H9 (cell line): ENCODE results near the gene CEACAM20. TPM values are rescaled to one million over a fixed set of nuclear protein-coding genes. Genes with fewer than 3 reads are reported as not detected.
"Not testable (repeated sequence)": the region's sequence is repeated elsewhere in the genome, so short reads cannot be mapped to it uniquely, and the experiment has no call there.

Experiments
- DNase-seq: peaks from one replicate; pipeline ENCODE4 v3.0.0-alpha.2; 2017
- H2AFZ ChIP-seq: one replicate; pipeline ENCODE4 v1.6.1; 2013; ENCODE audit warnings: mild to moderate bottlenecking, low read length, control low read depth, moderate library complexity
- H2AK5ac ChIP-seq: 2 replicates; pipeline ENCODE4 v1.6.1; 2013; ENCODE audit warnings: low read length, control low read depth, mixed read lengths; ENCODE audit not compliant: insufficient read length
- H2BK120ac ChIP-seq: one replicate; pipeline ENCODE4 v1.6.1; 2013; ENCODE audit warnings: low read depth, mild to moderate bottlenecking, low read length, control low read depth, inconsistent platforms; ENCODE audit not compliant: poor library complexity, severe bottlenecking
- H2BK12ac ChIP-seq: 2 replicates; pipeline ENCODE4 v1.6.1; 2013; ENCODE audit warnings: low read length, control low read depth, mixed read lengths, low read depth; ENCODE audit not compliant: insufficient read length
- H2BK15ac ChIP-seq: 2 replicates; pipeline ENCODE4 v1.6.1; 2013; ENCODE audit warnings: low read depth, low read length, control low read depth
- H2BK20ac ChIP-seq: one replicate; pipeline ENCODE4 v1.6.1; 2013; ENCODE audit warnings: low read depth, mild to moderate bottlenecking, low read length, control low read depth, inconsistent platforms; ENCODE audit not compliant: poor library complexity, severe bottlenecking
- H2BK5ac ChIP-seq: 2 replicates; pipeline ENCODE4 v1.6.1; 2013; ENCODE audit warnings: low read length, control low read depth, mixed read lengths; ENCODE audit not compliant: insufficient read length
- H3K14ac ChIP-seq: 2 replicates; pipeline ENCODE4 v1.6.1; 2013; ENCODE audit warnings: low read length, control low read depth; ENCODE audit not compliant: insufficient read depth
- H3K18ac ChIP-seq: 2 replicates; pipeline ENCODE4 v1.6.1; 2013; ENCODE audit warnings: low read depth, mild to moderate bottlenecking, mixed read lengths, low read length, control low read depth; ENCODE audit not compliant: insufficient read length
- H3K23ac ChIP-seq: 2 replicates; pipeline ENCODE4 v1.6.1; 2013; ENCODE audit warnings: low read length, control low read depth, mixed read lengths, low read depth; ENCODE audit not compliant: insufficient read length
- H3K23me2 ChIP-seq: 2 replicates; pipeline ENCODE4 v1.6.1; 2013; ENCODE audit warnings: low read depth, mild to moderate bottlenecking, mixed read lengths, low read length, control low read depth; ENCODE audit not compliant: insufficient read length, poor library complexity, severe bottlenecking
- H3K27ac ChIP-seq: 2 replicates; pipeline ENCODE4 v1.5.1; 2013; ENCODE audit warnings: low read length, control low read depth, mixed read lengths, low read depth; ENCODE audit not compliant: insufficient read length
- H3K27me3 ChIP-seq: 2 replicates; pipeline ENCODE4 v1.6.1; 2013; ENCODE audit warnings: low read length, control low read depth, inconsistent platforms; ENCODE audit not compliant: insufficient read depth
- H3K4ac ChIP-seq: 2 replicates; pipeline ENCODE4 v1.6.1; 2013; ENCODE audit warnings: low read depth, mild to moderate bottlenecking, control low read depth, inconsistent platforms, low read length, moderate library complexity
- H3K4me1 ChIP-seq: 2 replicates; pipeline ENCODE4 v1.6.1; 2013; ENCODE audit warnings: low read length, control low read depth, inconsistent platforms; ENCODE audit not compliant: insufficient read depth
- H3K4me2 ChIP-seq: 2 replicates; pipeline ENCODE4 v1.6.1; 2013; ENCODE audit warnings: low read length, control low read depth, mixed read lengths; ENCODE audit not compliant: insufficient read length, insufficient read depth
- H3K56ac ChIP-seq: 2 replicates; pipeline ENCODE4 v1.6.1; 2013; ENCODE audit warnings: low read depth, mild to moderate bottlenecking, mixed read lengths, low read length, control low read depth; ENCODE audit not compliant: insufficient read length
- H3K79me1 ChIP-seq: 2 replicates; pipeline ENCODE4 v1.6.1; 2013; ENCODE audit warnings: low read depth, mild to moderate bottlenecking, moderate library complexity, low read length, control low read depth, inconsistent platforms; ENCODE audit not compliant: insufficient read depth, poor library complexity, severe bottlenecking
- H3K79me2 ChIP-seq: 2 replicates; pipeline ENCODE4 v1.6.1; 2013; ENCODE audit warnings: low read length, control low read depth, inconsistent platforms; ENCODE audit not compliant: insufficient read depth
- H3K9ac ChIP-seq: 2 replicates; pipeline ENCODE4 v1.6.1; 2013; ENCODE audit warnings: low read length, control low read depth, mixed read lengths; ENCODE audit not compliant: insufficient read length; ENCODE audit errors: extremely low read depth
- H3K9me3 ChIP-seq: one replicate; pipeline ENCODE4 v1.6.1; 2013; ENCODE audit warnings: low read depth, low read length, inconsistent platforms; ENCODE audit not compliant: control insufficient read depth
- H3T11ph ChIP-seq: one replicate; pipeline ENCODE4 v1.6.1; 2013; ENCODE audit warnings: mild to moderate bottlenecking, low read length, control low read depth, inconsistent platforms
- H4K20me1 ChIP-seq: one replicate; pipeline ENCODE4 v1.6.1; 2013; ENCODE audit not compliant: control insufficient read depth, insufficient read length, insufficient read depth
- H4K5ac ChIP-seq: 2 replicates; pipeline ENCODE4 v1.6.1; 2013; ENCODE audit warnings: low read depth, mild to moderate bottlenecking, mixed read lengths, low read length, control low read depth; ENCODE audit not compliant: insufficient read length
- H4K8ac ChIP-seq: replicated peaks from 2 replicates; pipeline ENCODE4 v1.6.1; 2013; ENCODE audit warnings: low read length, control low read depth, mixed read lengths, low read depth; ENCODE audit not compliant: insufficient read length
- H4K91ac ChIP-seq: 2 replicates; pipeline ENCODE4 v1.6.1; 2013; ENCODE audit warnings: low read depth, mild to moderate bottlenecking, moderate library complexity, mixed read lengths, low read length, control low read depth; ENCODE audit not compliant: insufficient read length
- H3K27ac Mint-ChIP-seq, 3 experiments: 2 replicates in 2 of 3; 3 replicates in 1 of 3; pipeline ENCODE4 v1.8.0; 2020 to 2021; ENCODE audit warnings: mixed read lengths in 3 of 3, mild to moderate bottlenecking in 1 of 3, moderate library complexity in 1 of 3
- H3K27me3 Mint-ChIP-seq: 2 replicates; pipeline ENCODE4 v1.8.0; 2021; ENCODE audit warnings: low read depth, mild to moderate bottlenecking, moderate library complexity, mixed read lengths
- H3K36me3 Mint-ChIP-seq, 3 experiments: 2 replicates in 2 of 3; 3 replicates in 1 of 3; pipeline ENCODE4 v1.8.0; 2020 to 2021; ENCODE audit warnings: low read depth in 3 of 3, mixed read lengths in 3 of 3; ENCODE audit not compliant: insufficient read depth in 1 of 3
- H3K4me1 Mint-ChIP-seq, 2 experiments: 2 replicates each; pipeline ENCODE4 v1.8.0; 2020; ENCODE audit warnings: mixed read lengths in 2 of 2
- H3K4me3 Mint-ChIP-seq, 2 experiments: 2 replicates in 1 of 2; 3 replicates in 1 of 2; pipeline ENCODE4 v1.8.0; 2020 to 2021; ENCODE audit warnings: mild to moderate bottlenecking in 2 of 2, mixed read lengths in 2 of 2, moderate library complexity in 1 of 2
- H3K9me3 Mint-ChIP-seq, 2 experiments: 2 replicates in 1 of 2; 3 replicates in 1 of 2; pipeline ENCODE4 v1.8.0; 2020; ENCODE audit warnings: mild to moderate bottlenecking in 2 of 2, mixed read lengths in 2 of 2, moderate library complexity in 1 of 2
- CTCF ChIP-seq: fragments of 200-600 bp; sonication (generic); conservative IDR thresholded peaks from 3 replicates; pipeline ENCODE4 v1.8.0; 2021; ENCODE audit warnings: antibody characterized with exemption, mild to moderate bottlenecking
- WGBS: extraction: QIAGEN DNeasy Blood & Tissue Kit; methylation state at CpG from one replicate; pipeline ENCODE4 v1.1.7; 2013; ENCODE audit warnings: missing lambda C conversion rate, low lambda C conversion rate, mixed read lengths; ENCODE audit not compliant: insufficient read length; ENCODE audit errors: extremely low coverage; 5-methylcytosine and 5-hydroxymethylcytosine counted together
- total RNA-seq: library from RNA; stranded (reverse); gene quantifications from 2 replicates; pipeline ENCODE4 v1.2.1, GENCODE V29; 2021

The CEACAM20 gene
- total RNA-seq, 1 experiment from 2014 or later, result not detected

DNA sequence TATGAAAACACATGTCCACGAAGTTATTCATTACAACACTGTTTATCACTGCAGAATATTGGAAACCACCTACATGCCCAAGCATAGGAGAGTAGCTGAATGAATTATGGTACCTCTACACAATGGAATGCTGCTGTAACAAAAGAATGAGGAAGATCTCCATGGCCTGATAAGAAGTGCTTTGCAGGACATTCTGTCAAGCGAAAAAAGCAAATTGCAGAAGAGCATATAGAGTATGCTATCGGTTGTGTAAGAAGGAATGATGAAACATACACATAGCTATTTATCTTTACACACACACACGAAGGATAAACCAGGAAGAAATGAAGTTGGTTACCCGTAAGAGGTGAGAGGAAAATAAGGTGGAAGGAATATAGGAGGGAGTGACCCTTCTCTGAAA lies 37.5 kb upstream of the CEACAM20 start:
- no peak overlapping the region for H2BK12ac ChIP-seq
- no CpG with 5 or more reads among the region's 5 CpGs for WGBS
- no peak overlapping the region for H3K27ac ChIP-seq
- H2AFZ ChIP-seq, result no peak overlapping the region
- H3K56ac ChIP-seq, result no peak overlapping the region
- H2BK120ac ChIP-seq, result no peak overlapping the region
- no peak overlapping the region for H3T11ph ChIP-seq
- H4K5ac ChIP-seq, result no peak overlapping the region
- H3K9me3 ChIP-seq, result no peaks in the 10 kb centered on the region
- no peak overlapping the region for H2AK5ac ChIP-seq
- Mint-ChIP-seq H3K36me3 (no peaks in the 10 kb centered on the region), H3K4me3 (no peak overlapping the region), H3K4me1 (no peaks in the 10 kb centered on the region; a peak in 1 of 4 replicates), H3K9me3 (peaks cover 3 to 6% of the 10 kb centered on the region in 2 experiments; a peak in 2 of 5 replicates), H3K27me3 (peaks cover 14% of the 10 kb centered on the region), H3K27ac (no peak overlapping the region)
- no peak overlapping the region for H3K23ac ChIP-seq
- TF ChIP-seq CTCF, result no peak
- no peak overlapping the region for H2BK20ac ChIP-seq
- H3K18ac ChIP-seq, result no peak overlapping the region
- DNase-seq, result no peak
- H3K27me3 ChIP-seq, result no peaks in the 10 kb centered on the region
- no peaks in the 10 kb centered on the region for H4K20me1 ChIP-seq
- no peaks in the 10 kb centered on the region for H3K79me2 ChIP-seq
- no peak overlapping the region for H3K4me2 ChIP-seq
- no peaks in the 10 kb centered on the region for H3K4me1 ChIP-seq
- H3K79me1 ChIP-seq, result no peaks in the 10 kb centered on the region
- H3K4ac ChIP-seq, result no peak overlapping the region
- no peak overlapping the region for H4K91ac ChIP-seq
- no peak overlapping the region for H3K14ac ChIP-seq
- no peak overlapping the region for H4K8ac ChIP-seq
- no peak overlapping the region for H2BK15ac ChIP-seq
- no peak overlapping the region for H3K9ac ChIP-seq
- no peaks in the 10 kb centered on the region for H3K23me2 ChIP-seq
- no peak overlapping the region for H2BK5ac ChIP-seq

DNA sequence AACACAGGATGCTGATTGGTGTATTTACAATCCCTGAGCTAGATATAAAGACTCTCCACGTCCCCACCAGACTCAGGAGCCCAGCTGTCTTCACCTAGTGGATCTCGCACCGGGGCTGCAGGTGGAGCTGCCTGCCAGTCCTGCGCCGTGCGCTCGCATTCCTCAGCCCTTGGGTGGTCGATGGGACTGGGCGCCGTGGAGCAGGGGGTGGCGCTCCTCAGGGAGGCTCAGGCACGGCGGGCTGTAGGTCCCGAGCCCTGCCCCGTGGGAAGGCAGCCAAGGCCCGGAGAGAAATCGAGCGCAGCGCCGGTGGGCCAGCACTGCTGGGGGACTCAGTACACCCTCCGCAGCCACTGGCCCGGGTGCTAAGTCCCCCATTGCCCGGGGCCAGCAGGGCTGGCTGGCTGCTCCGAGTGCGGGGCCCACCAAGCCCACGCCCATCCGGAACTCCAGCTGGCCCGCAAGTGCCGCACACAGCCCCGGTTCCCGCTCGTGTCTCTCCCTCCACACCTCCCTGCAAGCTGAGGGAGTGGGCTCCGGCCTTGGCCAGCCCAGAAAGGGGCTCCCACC lies 33.7 kb upstream of the CEACAM20 start:
- H3K27ac Mint-ChIP-seq, DNase-seq, H3K4me3 Mint-ChIP-seq, H2AK5ac ChIP-seq, H3K9me3 Mint-ChIP-seq, H4K5ac ChIP-seq, H3K36me3 Mint-ChIP-seq, H3K4me1 Mint-ChIP-seq, H2BK120ac ChIP-seq, H2BK20ac ChIP-seq, H2BK15ac ChIP-seq, H3K18ac ChIP-seq, H3K56ac ChIP-seq, H3K79me1 ChIP-seq, H3K23ac ChIP-seq, H3K27me3 ChIP-seq, H2BK5ac ChIP-seq, H3K4me2 ChIP-seq, H3K23me2 ChIP-seq, H2AFZ ChIP-seq, H3K79me2 ChIP-seq, H2BK12ac ChIP-seq, H3K27ac ChIP-seq, H3K4me1 ChIP-seq, H4K91ac ChIP-seq, H3K4ac ChIP-seq, H4K8ac ChIP-seq, H3T11ph ChIP-seq, H3K14ac ChIP-seq, H4K20me1 ChIP-seq, H3K9me3 ChIP-seq, H3K9ac ChIP-seq: not testable (repeated sequence)
- peaks cover 17% of the 10 kb centered on the region for H3K27me3 Mint-ChIP-seq
- no CpG with 5 or more reads among the region's 33 CpGs for WGBS
